ENCODE results near the gene PLD2. TPM values are rescaled to one million over a fixed set of nuclear protein-coding genes. Genes with fewer than 3 reads are reported as not detected.

Gene PLD2
- total RNA-seq, 1 donor from 2014 or later: 32.1 TPM

DNA sequence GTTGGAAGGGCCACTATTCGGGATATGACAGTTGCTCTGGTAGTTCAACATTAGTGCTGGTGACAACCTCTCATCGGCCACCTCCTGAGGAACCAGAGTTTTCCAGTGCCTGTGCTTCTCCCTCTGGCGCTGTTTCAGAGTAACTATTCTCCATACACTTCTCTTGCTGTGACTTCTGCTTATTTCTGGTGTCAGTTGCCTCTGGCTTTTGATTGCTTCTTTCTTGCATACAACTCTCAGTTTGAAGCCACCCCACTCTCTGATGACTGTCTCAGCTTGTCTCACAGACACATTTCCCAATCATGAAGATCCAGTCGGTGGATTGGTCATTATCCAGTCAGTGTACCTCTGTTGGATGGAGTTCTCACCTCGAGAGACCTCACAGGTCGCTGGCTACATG lies 38.7 kb upstream of the PLD2 start:
- no peaks in the 10 kb centered on the region for H3K36me3 Mint-ChIP-seq (ENCODE audit: low read depth)
- peaks cover 21% of the 10 kb centered on the region for H3K27me3 Mint-ChIP-seq (ENCODE audit: low read depth)
- H3K4me1 Mint-ChIP-seq (ENCODE audit: low read depth): no peaks in the 10 kb centered on the region
- no peak overlapping the region for H3K4me3 Mint-ChIP-seq (ENCODE audit: unreplicated experiment)
- DNase-seq (ENCODE audit: low spot score): no peak
- no peaks in the 10 kb centered on the region for H3K9me3 Mint-ChIP-seq (ENCODE audit: low read depth)
- TF ChIP-seq, protein P1, sequence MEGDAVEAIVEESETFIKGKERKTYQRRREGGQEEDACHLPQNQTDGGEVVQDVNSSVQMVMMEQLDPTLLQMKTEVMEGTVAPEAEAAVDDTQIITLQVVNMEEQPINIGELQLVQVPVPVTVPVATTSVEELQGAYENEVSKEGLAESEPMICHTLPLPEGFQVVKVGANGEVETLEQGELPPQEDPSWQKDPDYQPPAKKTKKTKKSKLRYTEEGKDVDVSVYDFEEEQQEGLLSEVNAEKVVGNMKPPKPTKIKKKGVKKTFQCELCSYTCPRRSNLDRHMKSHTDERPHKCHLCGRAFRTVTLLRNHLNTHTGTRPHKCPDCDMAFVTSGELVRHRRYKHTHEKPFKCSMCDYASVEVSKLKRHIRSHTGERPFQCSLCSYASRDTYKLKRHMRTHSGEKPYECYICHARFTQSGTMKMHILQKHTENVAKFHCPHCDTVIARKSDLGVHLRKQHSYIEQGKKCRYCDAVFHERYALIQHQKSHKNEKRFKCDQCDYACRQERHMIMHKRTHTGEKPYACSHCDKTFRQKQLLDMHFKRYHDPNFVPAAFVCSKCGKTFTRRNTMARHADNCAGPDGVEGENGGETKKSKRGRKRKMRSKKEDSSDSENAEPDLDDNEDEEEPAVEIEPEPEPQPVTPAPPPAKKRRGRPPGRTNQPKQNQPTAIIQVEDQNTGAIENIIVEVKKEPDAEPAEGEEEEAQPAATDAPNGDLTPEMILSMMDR (IDR thresholded peaks at IDR 0.05): no peak
- H3K27ac Mint-ChIP-seq (ENCODE audit: unreplicated experiment): no peak overlapping the region

DNA sequence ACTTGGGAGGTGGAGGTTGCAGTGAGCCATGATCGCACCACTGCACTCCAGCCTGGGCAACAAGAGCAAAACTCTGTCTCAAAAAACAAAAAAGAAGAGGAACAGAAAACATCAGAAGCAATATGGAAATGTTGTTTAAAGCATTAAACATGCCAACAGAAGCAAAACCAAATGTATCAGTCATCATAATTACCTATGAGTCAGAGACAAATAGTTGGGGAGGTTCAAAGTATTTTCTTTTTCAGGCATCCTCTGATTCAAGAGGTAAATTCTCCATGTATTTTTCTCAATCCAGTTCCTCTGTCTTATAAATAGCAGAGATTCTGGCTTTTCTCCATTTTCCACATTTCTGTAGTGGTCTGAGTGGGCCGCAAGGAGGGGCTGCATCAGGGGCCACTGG lies 37.3 kb upstream of the PLD2 start:
- no peaks in the 10 kb centered on the region for H3K9me3 Mint-ChIP-seq (ENCODE audit: low read depth)
- no peaks in the 10 kb centered on the region for H3K4me1 Mint-ChIP-seq (ENCODE audit: low read depth)
- peaks cover 24% of the 10 kb centered on the region for H3K27me3 Mint-ChIP-seq (ENCODE audit: low read depth)
- H3K27ac Mint-ChIP-seq (ENCODE audit: unreplicated experiment): no peak overlapping the region
- H3K36me3 Mint-ChIP-seq (ENCODE audit: low read depth): no peaks in the 10 kb centered on the region
- DNase-seq (ENCODE audit: low spot score): no peak
- H3K4me3 Mint-ChIP-seq (ENCODE audit: unreplicated experiment): no peak overlapping the region
- TF ChIP-seq, protein P1 (IDR thresholded peaks at IDR 0.05): no peak

DNA sequence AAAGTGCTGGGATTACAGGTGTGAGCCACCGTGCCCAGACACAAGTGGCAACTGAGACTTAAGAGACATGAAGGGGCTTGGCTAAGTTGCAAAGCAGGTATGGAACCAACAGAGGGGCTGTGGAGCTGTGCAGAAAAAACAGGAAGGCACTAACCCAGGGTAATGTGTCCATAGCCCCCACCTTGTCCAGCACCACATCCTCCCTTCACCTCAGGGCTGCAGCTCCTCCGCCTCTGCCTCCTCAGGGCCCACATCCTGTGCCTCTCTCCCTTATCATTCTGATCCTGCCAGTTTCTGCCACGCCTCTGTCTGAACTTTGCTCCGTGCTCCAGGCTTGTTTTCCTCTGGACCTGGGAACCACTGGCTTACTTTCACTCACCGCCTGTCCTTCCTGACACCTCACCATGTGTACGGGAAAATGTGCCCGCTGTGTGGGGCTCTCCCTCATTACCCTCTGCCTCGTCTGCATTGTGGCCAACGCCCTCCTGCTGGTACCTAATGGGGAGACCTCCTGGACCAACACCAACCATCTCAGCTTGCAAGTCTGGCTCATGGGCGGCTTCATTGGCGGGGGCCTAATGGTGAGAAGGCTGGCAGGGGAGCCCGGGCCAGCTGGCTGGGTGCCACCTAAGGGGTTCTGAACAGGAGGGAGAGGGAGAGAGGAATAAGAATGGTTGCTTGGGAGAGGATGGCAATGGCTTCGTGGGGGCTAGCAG lies 35.3 kb upstream of the PLD2 start, which contains the start of gene TM4SF5:
TM4SF5 (plus strand) TSS at position 368 of the 716 bp plus-strand sequence; CDS start at position 405, 37 bp downstream.
- TF ChIP-seq, protein P1 (IDR thresholded peaks at IDR 0.05): no peak
- peak; percentile 60 for DNase-seq (ENCODE audit: low spot score)
- no peak within 1 kb of the TSS for H3K4me3 Mint-ChIP-seq (ENCODE audit: unreplicated experiment)
- no peak within 1 kb of the TSS for H3K27ac Mint-ChIP-seq (ENCODE audit: unreplicated experiment)
- H3K36me3 Mint-ChIP-seq (ENCODE audit: low read depth): no peaks in the 10 kb centered on the region
- H3K27me3 Mint-ChIP-seq (ENCODE audit: low read depth): peaks cover 24% of the 10 kb centered on the region
- no peaks in the 10 kb centered on the region for H3K9me3 Mint-ChIP-seq (ENCODE audit: low read depth)
- H3K4me1 Mint-ChIP-seq (ENCODE audit: low read depth): no peaks in the 10 kb centered on the region

DNA sequence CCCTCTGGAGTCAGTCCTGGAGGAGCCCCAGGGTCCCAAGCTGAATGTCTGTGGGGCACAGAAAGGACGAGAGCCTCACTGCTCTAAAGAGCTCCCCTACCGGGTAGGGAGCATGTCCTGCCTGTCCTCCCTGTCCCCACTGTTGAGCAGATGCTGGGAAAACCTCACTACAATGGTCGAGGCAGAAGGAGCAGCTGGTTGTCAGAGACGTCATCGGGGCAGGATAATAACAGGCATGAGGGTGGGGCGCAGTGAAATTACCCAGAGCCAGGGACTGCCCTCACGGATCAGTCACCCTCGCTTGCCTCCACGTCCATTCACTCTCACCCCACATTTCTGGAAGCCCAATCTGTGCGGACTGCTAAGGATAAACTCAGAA lies 34.7 kb upstream of the PLD2 start:
- Mint-ChIP-seq H3K9me3 (ENCODE audit: low read depth) (no peaks in the 10 kb centered on the region), H3K4me1 (ENCODE audit: low read depth) (no peaks in the 10 kb centered on the region), H3K27me3 (ENCODE audit: low read depth) (peaks cover 24% of the 10 kb centered on the region), H3K4me3 (ENCODE audit: unreplicated experiment) (no peak overlapping the region), H3K36me3 (ENCODE audit: low read depth) (no peaks in the 10 kb centered on the region), H3K27ac (ENCODE audit: unreplicated experiment) (no peak overlapping the region)
- no peak for DNase-seq (ENCODE audit: low spot score)
- TF ChIP-seq, protein P1 (IDR thresholded peaks at IDR 0.05): no peak

GRCh38 chr17:4777969-4778760 lies 28.8 kb upstream of the PLD2 start:
- H3K27ac Mint-ChIP-seq (ENCODE audit: unreplicated experiment): peak overlapping the region; percentile 8
- no peak overlapping the region for H3K4me3 Mint-ChIP-seq (ENCODE audit: unreplicated experiment)
- TF ChIP-seq, protein P1 (IDR thresholded peaks at IDR 0.05): no peak
- no peak for DNase-seq (ENCODE audit: low spot score)
- H3K9me3 Mint-ChIP-seq (ENCODE audit: low read depth): no peaks in the 10 kb centered on the region
- H3K36me3 Mint-ChIP-seq (ENCODE audit: low read depth): no peaks in the 10 kb centered on the region
- H3K4me1 Mint-ChIP-seq (ENCODE audit: low read depth): no peaks in the 10 kb centered on the region
- peaks cover 26% of the 10 kb centered on the region for H3K27me3 Mint-ChIP-seq (ENCODE audit: low read depth)
